ENCODE data around the gene GPS1.

GRCh38 chr17:82029990-82030469 is 21.7 kb upstream of the GPS1 start:
- TF ChIP-seq CTCF (IDR thresholded peaks at IDR 0.05; ENCODE audit: insufficient read depth, low read depth, low read length) (no peak), EZH2 (IDR thresholded peaks at IDR 0.05; ENCODE audit: insufficient read depth, low read length) (no peak)
